ENCODE results near the gene SLFN5. TPM values are rescaled to one million over a fixed set of nuclear protein-coding genes. Genes with fewer than 3 reads are reported as not detected.
A peak's percentile ranks its signal among the peaks of the same experiment; 100 is the strongest.
"Not testable (repeated sequence)": the region's sequence is repeated elsewhere in the genome, so short reads cannot be mapped to it uniquely, and the experiment has no call there.

The SLFN5 gene
- total RNA-seq (2022) (133 and 205 TPM in 2 replicates), Bru-seq, nascent RNA (percentile 99 among the genes with signal in this experiment), BruChase-seq, experiment 1, labeled RNA remaining after a 6-hour chase (percentile 99 among the genes with signal in this experiment), BruChase-seq, experiment 2, labeled RNA remaining after a 2-hour chase (percentile 100 among the genes with signal in this experiment)
- long read RNA-seq, full-length matches to known transcripts: 44 of 89 reads
- long read RNA-seq, partial matches to known transcripts: 36 of 89 reads
- long read RNA-seq, other reads (novel, unspliced or antisense): 9 of 89 reads

- intact Hi-C loops (cut with micrococcal nuclease): loop anchor here (1.0 to 10.0 kb wide), 3 partner anchors 72 to 289 kb away; partner anchors contain the start of gene NLE1
Measured at GRCh38 chr17:35242805-35243560, at the start of gene SLFN5. Gene SLFN5 (plus strand): TSS chr17:35243072. CDS start chr17:35258691, 15,619 bp downstream.

GRCh38 chr17:35194001-35194400 is 48.9 kb upstream of the SLFN5 start, which contains the start of gene SLC35G3:
Gene SLC35G3 (minus strand): TSS chr17:35194393. CDS start chr17:35194307, 86 bp downstream.
- CTCF ChIA-PET; H3K9me3 Mint-ChIP-seq (ENCODE audit: unreplicated experiment); BruUV-seq (replicated peaks); intact Hi-C loops (cut with micrococcal nuclease); POLR2A ChIA-PET; H3K27ac Mint-ChIP-seq (ENCODE audit: low read depth, unreplicated experiment); H3K4me1 Mint-ChIP-seq (ENCODE audit: insufficient read depth, unreplicated experiment); H3K4me3 Mint-ChIP-seq (ENCODE audit: unreplicated experiment); DNase-seq (ENCODE audit: unreplicated experiment); H3K36me3 Mint-ChIP-seq (ENCODE audit: insufficient read depth, unreplicated experiment): not testable (repeated sequence)
- peaks cover 12% of the 10 kb centered on the region for H3K27me3 Mint-ChIP-seq (ENCODE audit: insufficient read depth, unreplicated experiment)

More at GRCh38 chr17:35242805-35243560, at the start of gene SLFN5:
- DNase-seq (ENCODE audit: unreplicated experiment): peak; percentile 93
- TF ChIP-seq CTCF (IDR thresholded peaks at IDR 0.05; ENCODE audit: unreplicated experiment): no peak
- Mint-ChIP-seq H3K4me3 (ENCODE audit: unreplicated experiment) (peak within 1 kb of the TSS; percentile 98), H3K9me3 (ENCODE audit: unreplicated experiment) (no peaks in the 10 kb centered on the region), H3K27me3 (ENCODE audit: insufficient read depth, unreplicated experiment) (no peaks in the 10 kb centered on the region), H3K27ac (ENCODE audit: low read depth, unreplicated experiment) (peak within 1 kb of the TSS; percentile 96), H3K4me1 (ENCODE audit: insufficient read depth, unreplicated experiment) (peaks cover 52% of the 10 kb centered on the region), H3K36me3 (ENCODE audit: insufficient read depth, unreplicated experiment) (peaks cover 18% of the 10 kb centered on the region)
- CTCF ChIA-PET: interaction anchor here (0.6 to 1.1 kb wide), 6 partner anchors 15 to 316 kb away, joined by 3 to 5 read pairs (median 3); no protein-coding TSS in a partner anchor
- BruUV-seq (replicated peaks): TSS peak; percentile 72
- POLR2A ChIA-PET: interaction anchor here (0.6 to 4.4 kb wide), 28 partner anchors 9 to 566 kb away, joined by 3 to 70 read pairs (median 4); partner anchors contain the start of genes AP2B1, CCT6B, PEX12 and SLFN12

GRCh38 chr17:35195062-35195461 is 47.8 kb upstream of the SLFN5 start:
- POLR2A ChIA-PET: not testable (repeated sequence)
- CTCF ChIA-PET: interaction anchor here (1.1 kb wide), 1 partner anchor 44 kb away, joined by 4 read pairs; no protein-coding TSS in a partner anchor

GRCh38 chr17:35202582-35202981 is 40.3 kb upstream of the SLFN5 start:
- POLR2A ChIA-PET; H3K4me1 Mint-ChIP-seq (ENCODE audit: insufficient read depth, unreplicated experiment); intact Hi-C loops (cut with micrococcal nuclease); CTCF ChIA-PET; H3K36me3 Mint-ChIP-seq (ENCODE audit: insufficient read depth, unreplicated experiment); H3K4me3 Mint-ChIP-seq (ENCODE audit: unreplicated experiment); DNase-seq (ENCODE audit: unreplicated experiment); BruUV-seq (replicated peaks); H3K27ac Mint-ChIP-seq (ENCODE audit: low read depth, unreplicated experiment): not testable (repeated sequence)
- peaks cover 10% of the 10 kb centered on the region for H3K9me3 Mint-ChIP-seq (ENCODE audit: unreplicated experiment)
- peaks cover 40% of the 10 kb centered on the region for H3K27me3 Mint-ChIP-seq (ENCODE audit: insufficient read depth, unreplicated experiment)

More at GRCh38 chr17:35195062-35195461, 47.8 kb upstream of the SLFN5 start:
- DNase-seq (ENCODE audit: unreplicated experiment); H3K4me1 Mint-ChIP-seq (ENCODE audit: insufficient read depth, unreplicated experiment); H3K27ac Mint-ChIP-seq (ENCODE audit: low read depth, unreplicated experiment); intact Hi-C loops (cut with micrococcal nuclease); H3K4me3 Mint-ChIP-seq (ENCODE audit: unreplicated experiment); H3K9me3 Mint-ChIP-seq (ENCODE audit: unreplicated experiment); H3K36me3 Mint-ChIP-seq (ENCODE audit: insufficient read depth, unreplicated experiment); BruUV-seq (replicated peaks): not testable (repeated sequence)
- H3K27me3 Mint-ChIP-seq (ENCODE audit: insufficient read depth, unreplicated experiment): peaks cover 12% of the 10 kb centered on the region

GRCh38 chr17:35210741-35211140 is 32.1 kb upstream of the SLFN5 start:
- H3K27ac Mint-ChIP-seq (ENCODE audit: low read depth, unreplicated experiment): no peak overlapping the region
- DNase-seq (ENCODE audit: unreplicated experiment): no peak
- H3K4me3 Mint-ChIP-seq (ENCODE audit: unreplicated experiment): no peak overlapping the region
- no peaks in the 10 kb centered on the region for H3K36me3 Mint-ChIP-seq (ENCODE audit: insufficient read depth, unreplicated experiment)
- no peak for TF ChIP-seq CTCF (IDR thresholded peaks at IDR 0.05; ENCODE audit: unreplicated experiment)
- no peaks in the 10 kb centered on the region for H3K9me3 Mint-ChIP-seq (ENCODE audit: unreplicated experiment)
- H3K27me3 Mint-ChIP-seq (ENCODE audit: insufficient read depth, unreplicated experiment): peaks cover 27% of the 10 kb centered on the region
- CTCF ChIA-PET: interaction anchor here (0.7 kb wide), 1 partner anchor 441 kb away, joined by 3 read pairs; no protein-coding TSS in a partner anchor
- intact Hi-C loops (cut with micrococcal nuclease): no loop called here
- no peaks in the 10 kb centered on the region for H3K4me1 Mint-ChIP-seq (ENCODE audit: insufficient read depth, unreplicated experiment)
- no TSS peak for BruUV-seq (replicated peaks)
- POLR2A ChIA-PET: no interaction called here

All from MCF 10A (cell line).